Cardiac septum (tissue), 1 donor: Measurements from ENCODE around the gene APOH. TPM values are rescaled to one million over a fixed set of nuclear protein-coding genes. Genes with fewer than 3 reads are reported as not detected.
"Not testable (repeated sequence)": the region's sequence is repeated elsewhere in the genome, so short reads cannot be mapped to it uniquely, and the experiment has no call there.

Experiments used
- DNase-seq: peaks from one replicate; pipeline ENCODE4 v3.0.0-alpha.2; 2020; ENCODE audit warnings: low spot score
- intact Hi-C: fragments of 100-400 bp; cut with DNase I; formaldehyde crosslinking; loops from one replicate; pipeline ENCODE4 v1.14.0; 2022
- long read RNA-seq: library from polyadenylated mRNA; unstranded; transcript quantifications from one replicate; pipeline ENCODE4 v2.0.0, GENCODE V29; 2021
- total RNA-seq: library from RNA; stranded (reverse); fragmentation: NEBNext Ultra II Directional; extraction: Animal tissue kit (Norgen Biotek cat#: 25700); gene quantifications from one replicate; pipeline ENCODE4 v1.2.1, GENCODE V29; 2021
- donor health status: DM: no; HTN: no; CAD: no.

APOH gene
- total RNA-seq = not detected
- long read RNA-seq = 0 reads

- no peak for DNase-seq
- intact Hi-C loops = no loop called here
These were observed at the start of gene APOH for GRCh38 chr17:66228887-66229782. APOH (minus strand) TSS chr17:66229415; CDS start chr17:66229379, 36 bp downstream.

GRCh38 chr17:66277191-66277590, 48.0 kb upstream of the APOH start:
- no peak for DNase-seq
- intact Hi-C loops = no loop called here

- DNase-seq = no peak
- intact Hi-C loops = no loop called here
These were observed 47.2 kb upstream of the APOH start for GRCh38 chr17:66276328-66276937.

GRCh38 chr17:66275651-66276050, 46.4 kb upstream of the APOH start:
- DNase-seq = no peak
- intact Hi-C loops = no loop called here

GRCh38 chr17:66273586-66273848, 44.3 kb upstream of the APOH start:
- intact Hi-C loops = no loop called here
- no peak for DNase-seq

GRCh38 chr17:66272811-66273585, 43.8 kb upstream of the APOH start:
- DNase-seq = no peak
- intact Hi-C loops = no loop called here

GRCh38 chr17:66271512-66271911, 42.3 kb upstream of the APOH start:
- intact Hi-C loops = no loop called here
- DNase-seq = no peak

- intact Hi-C loops = no loop called here
- no peak for DNase-seq
These were observed 40.9 kb upstream of the APOH start for GRCh38 chr17:66270106-66270505.

GRCh38 chr17:66268247-66268927, 39.2 kb upstream of the APOH start:
- no peak for DNase-seq
- intact Hi-C loops = no loop called here

GRCh38 chr17:66264696-66265095, 35.5 kb upstream of the APOH start:
- intact Hi-C loops = no loop called here
- no peak for DNase-seq

- intact Hi-C loops = no loop called here
- no peak for DNase-seq
These were observed 33.6 kb upstream of the APOH start for GRCh38 chr17:66262767-66263166.

- no peak for DNase-seq
- intact Hi-C loops = no loop called here
These were observed 31.5 kb upstream of the APOH start for GRCh38 chr17:66260688-66261087.

- no peak for DNase-seq
These were observed 31.1 kb upstream of the APOH start for GRCh38 chr17:66260275-66260674.

GRCh38 chr17:66255527-66255971, 26.3 kb upstream of the APOH start:
- DNase-seq = no peak
- intact Hi-C loops = loop anchor here (2.0 to 5.0 kb wide), 3 partner anchors 311 to 422 kb away; no protein-coding TSS in a partner anchor

More at GRCh38 chr17:66260275-66260674, 31.1 kb upstream of the APOH start:
- intact Hi-C loops = no loop called here

GRCh38 chr17:66255112-66255511, 25.9 kb upstream of the APOH start:
- intact Hi-C loops = loop anchor here (2.0 to 5.0 kb wide), 3 partner anchors 312 to 422 kb away; no protein-coding TSS in a partner anchor
- no peak for DNase-seq

GRCh38 chr17:66253458-66253857, 24.2 kb upstream of the APOH start:
- DNase-seq, intact Hi-C loops: not testable (repeated sequence)

GRCh38 chr17:66250686-66251085, 21.5 kb upstream of the APOH start:
- intact Hi-C loops = no loop called here
- no peak for DNase-seq

- intact Hi-C loops = no loop called here
- DNase-seq = no peak
These were observed 19.1 kb upstream of the APOH start for GRCh38 chr17:66248285-66248684.

GRCh38 chr17:66241839-66242238, 12.6 kb upstream of the APOH start:
- intact Hi-C loops = no loop called here

GRCh38 chr17:66240630-66241029, 11.4 kb upstream of the APOH start:
- no peak for DNase-seq

More at GRCh38 chr17:66241839-66242238, 12.6 kb upstream of the APOH start:
- DNase-seq = no peak

More at GRCh38 chr17:66240630-66241029, 11.4 kb upstream of the APOH start:
- intact Hi-C loops = no loop called here
